AG09309 (cell line): ENCODE data around the gene EDDM3A.

Experiments used
- DNase-seq: peaks from one replicate; pipeline ENCODE4 v3.0.0-alpha.2; 2010; ENCODE audit warnings: low read depth
- H3K4me3 ChIP-seq: 2 replicates; pipeline ENCODE4 v1.5.1; 2011; ENCODE audit warnings: mild to moderate bottlenecking, low read depth, low read length, moderate library complexity; ENCODE audit not compliant: control insufficient read depth
- TF ChIP-seq, protein P1 (sequence below): IDR thresholded peaks from 2 replicates; pipeline ENCODE4 v1.5.1; 2011; ENCODE audit warnings: mild to moderate bottlenecking, low read depth, low read length, inconsistent platforms; ENCODE audit not compliant: insufficient read depth, control insufficient read depth; ENCODE audit errors: missing control alignments

EDDM3A gene

DNA sequence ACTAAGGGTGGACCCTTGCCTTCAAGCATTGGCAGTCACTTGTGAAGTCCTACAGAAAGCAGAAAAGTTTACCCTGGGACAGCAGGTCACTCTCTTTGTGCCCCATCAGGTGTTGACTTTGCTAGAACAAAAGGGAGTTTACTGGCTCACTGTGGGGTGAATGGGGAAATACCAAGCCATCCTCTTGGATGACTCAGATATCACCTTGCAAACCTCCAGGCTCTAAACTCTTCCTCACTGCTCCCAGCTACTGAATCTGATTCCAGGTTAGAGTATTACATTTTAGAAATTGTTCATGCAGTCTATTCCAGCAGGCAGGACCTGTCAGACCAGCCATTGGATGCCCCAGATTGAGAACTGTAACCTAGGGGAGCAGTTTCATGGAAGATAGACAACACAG is 15.3 kb downstream of the EDDM3A start:
- no peak for DNase-seq
- no peak overlapping the region for H3K4me3 ChIP-seq
- TF ChIP-seq, protein P1, sequence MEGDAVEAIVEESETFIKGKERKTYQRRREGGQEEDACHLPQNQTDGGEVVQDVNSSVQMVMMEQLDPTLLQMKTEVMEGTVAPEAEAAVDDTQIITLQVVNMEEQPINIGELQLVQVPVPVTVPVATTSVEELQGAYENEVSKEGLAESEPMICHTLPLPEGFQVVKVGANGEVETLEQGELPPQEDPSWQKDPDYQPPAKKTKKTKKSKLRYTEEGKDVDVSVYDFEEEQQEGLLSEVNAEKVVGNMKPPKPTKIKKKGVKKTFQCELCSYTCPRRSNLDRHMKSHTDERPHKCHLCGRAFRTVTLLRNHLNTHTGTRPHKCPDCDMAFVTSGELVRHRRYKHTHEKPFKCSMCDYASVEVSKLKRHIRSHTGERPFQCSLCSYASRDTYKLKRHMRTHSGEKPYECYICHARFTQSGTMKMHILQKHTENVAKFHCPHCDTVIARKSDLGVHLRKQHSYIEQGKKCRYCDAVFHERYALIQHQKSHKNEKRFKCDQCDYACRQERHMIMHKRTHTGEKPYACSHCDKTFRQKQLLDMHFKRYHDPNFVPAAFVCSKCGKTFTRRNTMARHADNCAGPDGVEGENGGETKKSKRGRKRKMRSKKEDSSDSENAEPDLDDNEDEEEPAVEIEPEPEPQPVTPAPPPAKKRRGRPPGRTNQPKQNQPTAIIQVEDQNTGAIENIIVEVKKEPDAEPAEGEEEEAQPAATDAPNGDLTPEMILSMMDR = no peak

DNA sequence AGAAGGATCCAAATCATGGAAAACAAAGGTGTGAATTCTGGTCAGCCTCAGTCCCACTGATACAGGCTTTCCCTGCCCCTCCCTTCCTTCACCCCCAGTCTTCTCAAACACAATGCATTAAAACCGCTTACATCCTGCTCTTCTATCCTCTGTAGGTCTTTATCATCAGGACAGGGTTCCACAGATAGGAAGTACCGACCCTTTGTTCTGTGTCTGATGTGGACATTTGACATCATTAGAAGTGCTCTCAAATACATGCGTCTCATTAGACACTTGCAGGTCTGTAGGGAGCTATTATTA is 22.9 kb downstream of the EDDM3A start:
- DNase-seq = no peak
- TF ChIP-seq, protein P1 = no peak
- no peak overlapping the region for H3K4me3 ChIP-seq

DNA sequence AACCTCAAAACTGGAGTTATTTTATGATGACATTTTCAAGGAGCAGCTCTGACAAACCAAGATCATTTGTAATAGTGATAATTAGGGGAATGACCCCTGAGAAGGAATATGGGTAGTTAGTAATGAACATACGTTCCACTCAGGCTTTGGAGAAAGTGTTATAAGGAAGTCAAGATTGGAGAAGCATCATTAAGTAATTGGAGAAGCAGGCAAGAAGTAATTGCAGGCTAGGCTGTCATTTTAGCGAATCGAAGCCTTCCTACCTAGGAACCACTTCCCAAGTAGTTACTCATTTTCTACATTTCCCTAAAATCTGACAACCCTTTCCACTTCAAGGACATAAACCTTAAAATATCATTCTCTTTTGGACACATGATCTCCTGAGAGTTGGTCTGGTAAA is 23.7 kb downstream of the EDDM3A start:
- H3K4me3 ChIP-seq = no peak overlapping the region
- DNase-seq = no peak
- TF ChIP-seq, protein P1 = no peak

DNA sequence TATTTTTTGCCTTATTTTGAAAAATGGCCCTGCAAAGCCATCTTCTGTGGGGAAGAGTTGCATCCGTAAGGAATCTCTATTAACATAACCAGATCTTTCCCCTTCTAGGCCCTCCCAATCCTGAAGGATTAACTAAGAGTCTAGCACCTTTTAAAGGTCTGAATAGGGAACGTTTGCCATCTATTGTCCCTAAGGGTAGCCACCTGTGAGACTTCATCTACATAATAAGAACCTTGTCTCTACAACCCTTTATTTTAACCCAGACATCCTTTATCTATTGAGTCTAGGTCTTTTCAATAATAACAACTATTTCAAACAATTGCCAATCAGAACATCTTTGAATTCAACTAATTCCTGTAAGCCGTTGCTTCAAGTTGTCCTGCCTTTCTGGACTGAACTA is 27.0 kb downstream of the EDDM3A start:
- DNase-seq = no peak
- TF ChIP-seq, protein P1 = no peak
- H3K4me3 ChIP-seq = no peak overlapping the region

DNA sequence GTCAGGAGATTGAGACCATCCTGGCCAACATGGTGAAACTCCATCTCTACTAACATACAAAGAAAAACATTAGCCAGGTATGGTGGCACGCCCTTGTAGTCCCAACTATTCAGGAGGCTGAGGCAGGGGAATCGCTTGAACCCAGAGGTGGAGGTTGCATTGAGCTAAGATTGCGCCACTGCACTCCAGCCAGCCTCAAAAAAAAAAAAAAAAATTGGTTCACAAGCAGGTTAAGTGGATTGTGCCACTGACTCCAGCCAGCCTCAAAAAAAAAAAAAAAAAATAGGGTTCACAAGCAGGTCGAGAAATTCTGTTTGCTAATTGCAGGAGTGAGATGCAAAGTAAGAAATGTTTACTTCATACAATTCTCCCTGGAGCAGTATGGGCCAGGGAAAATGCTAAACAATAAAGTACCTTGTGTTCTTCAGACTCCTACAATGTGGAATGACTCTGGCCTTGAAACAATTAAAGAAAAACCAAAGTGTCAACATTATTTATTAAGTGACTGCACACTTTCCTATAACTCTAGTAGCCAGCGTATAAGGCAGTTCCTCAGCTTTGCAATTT is 28.7 kb downstream of the EDDM3A start:
- TF ChIP-seq, protein P1 = no peak
- no peak overlapping the region for H3K4me3 ChIP-seq

DNA sequence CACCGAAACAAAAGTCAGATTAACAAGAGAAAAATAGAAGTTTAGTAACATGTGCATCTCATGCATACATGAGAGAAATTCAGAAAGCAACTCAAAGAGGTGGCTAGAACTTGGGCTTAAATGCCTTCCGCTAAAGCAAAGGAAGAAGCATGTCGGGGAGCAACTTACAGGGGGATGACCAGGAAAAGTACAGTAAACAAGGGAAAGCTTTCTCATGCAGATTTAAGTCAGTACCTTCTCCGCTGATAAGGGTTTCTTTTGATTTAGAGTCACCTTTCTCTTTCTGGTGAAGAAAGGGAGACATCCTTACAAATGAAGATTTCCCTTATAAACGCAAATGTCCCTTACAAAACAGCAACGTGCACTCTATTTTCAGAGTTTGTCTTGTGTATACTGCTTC is 29.4 kb downstream of the EDDM3A start:
- no peak for DNase-seq
- no peak overlapping the region for H3K4me3 ChIP-seq
- TF ChIP-seq, protein P1 = no peak

More for the DNA sequence above, 28.7 kb downstream of the EDDM3A start:
- no peak for DNase-seq

DNA sequence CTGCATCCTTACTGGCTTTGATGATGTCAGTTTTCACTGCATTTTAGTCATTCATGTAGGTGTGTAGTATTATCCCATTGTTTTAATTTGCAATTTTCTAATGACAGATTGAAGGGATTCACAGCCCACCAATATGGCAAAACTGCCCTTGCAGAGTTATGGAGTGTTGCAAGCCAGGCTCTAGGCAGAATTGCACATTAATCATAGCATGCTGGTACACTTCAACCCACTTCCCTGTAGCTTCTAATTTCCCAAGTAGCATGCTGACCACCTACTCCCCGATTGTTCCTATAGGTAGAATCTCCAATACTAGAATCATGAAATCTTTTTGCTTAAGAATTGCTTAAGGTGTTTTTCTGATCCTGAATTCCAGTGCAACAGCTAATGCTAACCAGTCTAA is 30.2 kb downstream of the EDDM3A start:
- TF ChIP-seq, protein P1 = no peak
- no peak overlapping the region for H3K4me3 ChIP-seq
- no peak for DNase-seq
